Measurements from ENCODE around the gene COL27A1. TPM values are rescaled to one million over a fixed set of nuclear protein-coding genes. Genes with fewer than 3 reads are reported as not detected.

COL27A1 gene
- polyA plus RNA-seq, 3 donors from 2014 or later = not detected

DNA sequence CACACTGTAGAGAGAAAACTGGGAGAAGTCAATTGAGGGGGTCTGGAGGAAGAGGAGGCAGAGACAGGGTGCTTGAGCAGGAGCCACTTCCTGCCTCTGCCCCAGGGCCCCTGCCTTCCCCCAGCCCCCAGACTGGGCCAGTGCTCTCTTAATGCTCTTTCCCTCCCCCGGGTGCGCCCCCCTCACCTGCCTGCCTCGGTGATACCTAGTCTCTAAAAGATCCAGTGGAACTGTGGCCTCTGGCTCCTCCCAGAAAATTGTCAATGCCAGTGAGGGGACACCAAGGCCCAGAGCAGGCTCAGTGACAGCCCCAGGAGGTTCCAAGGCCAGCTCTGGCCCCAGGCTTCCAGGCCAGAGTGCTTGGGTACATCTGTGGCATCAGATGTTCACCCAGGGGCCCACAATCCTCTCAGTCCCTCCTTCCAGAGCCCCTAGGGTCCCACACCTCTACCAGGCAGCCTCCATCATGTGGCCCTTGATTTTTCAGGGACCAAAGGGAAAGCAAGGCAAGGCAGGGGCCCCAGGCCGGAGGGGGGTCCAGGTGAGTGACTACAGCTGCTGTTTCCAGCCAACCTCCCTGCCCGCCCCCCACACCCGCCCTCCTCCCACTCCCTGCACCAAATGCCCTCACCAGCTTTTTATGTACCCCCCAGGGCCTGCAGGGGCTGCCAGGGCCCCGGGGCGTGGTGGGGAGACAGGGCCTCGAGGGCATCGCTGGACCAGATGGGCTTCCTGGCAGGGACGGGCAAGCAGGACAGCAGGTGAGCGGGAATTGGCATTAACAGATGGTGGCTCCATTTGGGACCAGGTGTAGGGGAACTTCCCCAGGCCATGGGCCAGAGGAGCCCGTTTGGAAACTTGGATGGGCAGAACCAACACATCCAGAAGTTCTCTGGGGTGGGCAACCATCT lies 134.5 kb downstream of the COL27A1 start:
- Mint-ChIP-seq H3K9me3 (peaks cover 0 to 5% (median 4%) of the 10 kb centered on the region in 6 donors), H3K27me3 (ENCODE audit: low read depth in 3 of 3) (peaks cover 0 to 2% (median 1%) of the 10 kb centered on the region in 3 donors), H3K4me3 (no peak overlapping the region), H3K4me1 (no peaks in the 10 kb centered on the region), H3K36me3 (no peaks in the 10 kb centered on the region), H3K27ac (no peak overlapping the region)
- no peak for DNase-seq

DNA sequence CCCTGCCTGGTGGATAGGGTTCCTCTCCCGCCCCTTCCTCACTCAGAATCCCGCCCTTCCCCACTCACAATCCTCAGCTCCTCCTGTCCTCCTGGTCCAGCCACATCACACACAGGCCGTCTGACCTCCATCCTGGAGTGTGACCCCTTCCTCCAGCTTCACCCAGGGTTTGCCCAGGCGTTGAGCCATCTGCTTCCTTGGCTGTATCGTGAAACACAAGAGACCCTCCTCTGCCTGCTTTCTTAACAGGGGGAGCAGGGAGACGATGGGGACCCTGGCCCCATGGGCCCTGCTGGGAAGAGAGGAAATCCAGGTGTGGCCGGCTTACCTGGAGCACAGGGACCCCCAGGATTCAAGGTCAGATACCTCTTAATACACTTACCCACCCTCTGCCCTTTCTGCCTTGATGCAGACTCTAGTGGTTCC lies 135.2 kb downstream of the COL27A1 start:
- Mint-ChIP-seq H3K36me3 (no peaks in the 10 kb centered on the region), H3K27ac (no peak overlapping the region), H3K9me3 (peaks cover 0 to 13% (median 10%) of the 10 kb centered on the region in 6 donors), H3K27me3 (ENCODE audit: low read depth in 3 of 3) (peaks cover 0 to 2% (median 0%) of the 10 kb centered on the region in 3 donors), H3K4me3 (no peak overlapping the region), H3K4me1 (no peaks in the 10 kb centered on the region)
- DNase-seq = no peak

DNA sequence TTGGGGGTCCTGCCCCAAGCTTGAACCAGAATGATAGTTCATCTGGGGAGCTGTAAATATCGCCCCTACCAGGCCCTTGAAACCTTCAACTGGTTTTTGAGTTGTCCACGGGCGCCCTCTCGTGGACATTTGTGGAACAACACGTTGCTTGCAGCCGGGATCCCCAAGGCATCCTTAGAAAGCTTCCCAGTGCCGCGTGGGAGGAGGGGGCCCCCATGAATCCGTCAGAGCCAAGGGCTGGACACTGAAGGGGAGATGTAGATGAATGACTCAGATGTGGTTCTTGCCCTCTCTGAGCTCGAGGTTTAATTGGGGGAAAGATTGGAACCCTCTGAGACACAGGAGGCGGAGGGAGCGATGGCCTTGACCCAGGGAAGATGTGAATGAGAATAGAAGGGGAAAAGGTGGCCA lies 135.7 kb downstream of the COL27A1 start:
- Mint-ChIP-seq H3K9me3 (peaks cover 0 to 18% (median 13%) of the 10 kb centered on the region in 6 donors), H3K4me1 (no peaks in the 10 kb centered on the region), H3K27me3 (ENCODE audit: low read depth in 3 of 3) (peaks cover 1 to 3% (median 2%) of the 10 kb centered on the region in 3 donors), H3K27ac (no peak overlapping the region), H3K36me3 (peaks cover 0 to 4% (median 0%) of the 10 kb centered on the region in 3 donors), H3K4me3 (no peak overlapping the region)
- DNase-seq = peak; percentile 55 to 62 (median 55)

DNA sequence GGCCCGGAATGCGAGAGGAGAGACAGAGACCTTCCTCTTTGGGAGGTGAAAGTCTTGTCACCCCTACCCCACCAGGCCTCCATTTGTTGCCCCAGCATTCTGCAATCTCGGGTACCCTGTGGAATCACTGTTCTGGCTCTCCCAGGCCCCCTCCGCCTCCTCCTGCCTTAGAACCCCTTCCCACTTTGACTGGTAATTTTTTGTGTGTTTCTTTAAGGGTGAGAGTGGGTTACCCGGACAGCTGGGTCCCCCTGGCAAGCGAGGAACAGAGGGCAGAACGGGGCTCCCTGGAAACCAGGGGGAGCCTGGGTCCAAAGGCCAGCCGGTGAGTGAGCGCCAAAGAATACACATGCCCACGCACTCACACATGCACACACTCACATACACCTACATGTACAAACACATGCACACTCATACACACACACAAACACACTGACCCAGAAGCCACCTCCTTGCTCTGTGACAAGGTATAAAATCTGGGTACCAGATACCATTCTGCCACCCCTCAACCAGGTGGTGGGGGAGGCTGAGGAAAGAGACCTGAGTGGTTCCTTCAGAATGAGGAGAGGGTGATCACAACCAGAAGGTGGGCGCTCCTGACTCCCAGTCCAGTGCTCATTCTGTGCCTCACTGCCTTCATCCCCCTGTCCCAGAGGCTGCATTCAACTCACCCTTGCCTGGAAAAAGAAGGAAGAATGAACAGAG lies 136.7 kb downstream of the COL27A1 start:
- Mint-ChIP-seq H3K4me1 (no peaks in the 10 kb centered on the region), H3K27ac (no peak overlapping the region), H3K9me3 (peaks cover 0 to 28% (median 17%) of the 10 kb centered on the region in 6 donors), H3K27me3 (ENCODE audit: low read depth in 3 of 3) (peaks cover 2 to 4% (median 3%) of the 10 kb centered on the region in 3 donors), H3K4me3 (no peak overlapping the region), H3K36me3 (peaks cover 0 to 5% (median 0%) of the 10 kb centered on the region in 3 donors)
- DNase-seq = no peak

DNA sequence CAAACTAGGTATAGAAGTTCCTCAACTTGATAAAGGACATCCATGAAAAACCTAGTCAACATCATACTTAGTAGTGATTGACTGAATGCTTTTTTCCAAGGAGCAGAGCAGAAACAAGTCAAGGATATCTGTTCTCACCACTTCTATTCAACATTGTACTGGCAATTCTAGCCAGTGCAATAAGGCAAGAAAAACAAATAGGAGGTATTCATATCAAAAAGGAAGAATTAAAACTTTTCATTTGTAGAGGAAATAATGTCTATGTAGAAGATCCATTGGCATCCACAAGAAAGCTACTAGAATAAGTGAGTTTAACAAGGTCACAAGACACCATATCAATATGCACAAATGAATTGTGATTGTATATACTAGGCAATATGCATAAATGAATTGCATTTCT lies 139.3 kb downstream of the COL27A1 start:
- Mint-ChIP-seq H3K27me3 (ENCODE audit: low read depth in 3 of 3) (peaks cover 3 to 4% (median 3%) of the 10 kb centered on the region in 3 donors), H3K4me3 (no peak overlapping the region), H3K36me3 (peaks cover 0 to 5% (median 0%) of the 10 kb centered on the region in 3 donors), H3K27ac (no peak overlapping the region), H3K9me3 (peaks cover 0 to 28% (median 17%) of the 10 kb centered on the region in 6 donors), H3K4me1 (no peaks in the 10 kb centered on the region)
- no peak for DNase-seq

DNA sequence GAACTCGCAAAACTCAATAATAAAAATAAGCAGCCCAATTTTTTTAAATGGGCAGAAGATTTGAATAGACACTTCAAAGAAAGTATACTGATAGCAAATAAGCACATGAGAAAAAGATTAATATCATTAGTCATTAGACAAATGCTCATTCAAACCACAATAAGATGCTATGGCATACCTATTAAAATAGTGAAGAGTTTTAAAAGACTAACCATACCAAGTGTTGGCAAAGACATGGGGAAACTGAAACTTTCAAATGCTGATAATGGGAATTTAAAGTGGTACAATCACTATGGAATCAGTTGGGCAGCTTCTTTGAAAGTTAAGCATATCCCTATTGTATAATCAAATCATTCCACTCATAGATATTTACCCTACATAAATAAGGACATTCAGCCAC lies 141.0 kb downstream of the COL27A1 start:
- peaks cover 0 to 28% (median 17%) of the 10 kb centered on the region in 6 donors for H3K9me3 Mint-ChIP-seq
- H3K36me3 Mint-ChIP-seq = peaks cover 0 to 5% (median 0%) of the 10 kb centered on the region in 3 donors
- no peak for DNase-seq
- H3K4me3 Mint-ChIP-seq = no peak overlapping the region
- H3K27me3 Mint-ChIP-seq (ENCODE audit: low read depth in 3 of 3) = peaks cover 1 to 4% (median 3%) of the 10 kb centered on the region in 3 donors
- no peak overlapping the region for H3K27ac Mint-ChIP-seq
- H3K4me1 Mint-ChIP-seq = no peaks in the 10 kb centered on the region

DNA sequence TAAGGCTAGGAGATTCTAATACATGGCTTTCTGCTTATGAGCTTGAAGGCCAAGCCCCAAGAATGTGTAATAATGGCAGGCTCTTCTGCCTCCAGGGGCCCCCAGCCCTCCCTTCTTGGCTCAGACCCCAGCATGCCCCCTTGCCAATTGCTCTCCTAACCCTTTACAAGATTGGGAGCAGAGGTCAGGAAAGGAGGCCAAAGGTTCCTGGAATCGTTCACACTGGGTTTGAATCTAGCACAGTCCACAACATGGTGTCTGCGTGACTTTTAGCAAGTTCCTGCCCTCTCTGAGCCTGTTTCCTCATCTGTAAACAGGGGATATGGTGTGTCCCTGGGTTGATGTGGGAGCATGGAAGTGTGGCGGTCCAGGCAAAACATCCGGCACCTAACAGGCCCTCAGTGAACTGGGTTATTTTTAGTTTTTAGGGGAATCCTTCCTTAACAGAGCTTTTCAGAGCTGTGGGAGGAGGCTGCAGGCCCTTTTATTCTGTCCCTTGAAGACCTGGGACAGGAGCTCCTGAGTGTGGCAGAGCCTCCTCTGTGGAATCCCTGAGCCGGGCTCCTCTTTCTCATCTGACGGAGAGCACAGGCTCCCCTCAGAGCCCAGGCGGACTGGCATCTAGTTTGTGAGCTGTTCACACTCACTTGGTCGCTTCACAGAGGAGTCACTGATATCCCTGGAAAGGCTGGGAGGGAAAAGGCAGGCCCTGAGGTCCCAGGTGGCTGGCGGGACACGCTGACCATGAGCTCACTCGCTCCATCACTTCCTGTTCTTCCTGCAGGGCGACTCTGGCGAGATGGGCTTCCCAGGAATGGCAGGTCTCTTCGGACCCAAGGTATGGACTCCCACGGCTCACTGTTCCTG lies 144.2 kb downstream of the COL27A1 start:
- Mint-ChIP-seq H3K9me3 (peaks cover 0 to 26% (median 16%) of the 10 kb centered on the region in 6 donors), H3K27ac (no peak overlapping the region), H3K36me3 (peaks cover 0 to 5% (median 0%) of the 10 kb centered on the region in 3 donors), H3K27me3 (ENCODE audit: low read depth in 3 of 3) (peaks cover 1 to 5% (median 4%) of the 10 kb centered on the region in 3 donors), H3K4me3 (no peak overlapping the region), H3K4me1 (no peaks in the 10 kb centered on the region)
- DNase-seq = no peak

DNA sequence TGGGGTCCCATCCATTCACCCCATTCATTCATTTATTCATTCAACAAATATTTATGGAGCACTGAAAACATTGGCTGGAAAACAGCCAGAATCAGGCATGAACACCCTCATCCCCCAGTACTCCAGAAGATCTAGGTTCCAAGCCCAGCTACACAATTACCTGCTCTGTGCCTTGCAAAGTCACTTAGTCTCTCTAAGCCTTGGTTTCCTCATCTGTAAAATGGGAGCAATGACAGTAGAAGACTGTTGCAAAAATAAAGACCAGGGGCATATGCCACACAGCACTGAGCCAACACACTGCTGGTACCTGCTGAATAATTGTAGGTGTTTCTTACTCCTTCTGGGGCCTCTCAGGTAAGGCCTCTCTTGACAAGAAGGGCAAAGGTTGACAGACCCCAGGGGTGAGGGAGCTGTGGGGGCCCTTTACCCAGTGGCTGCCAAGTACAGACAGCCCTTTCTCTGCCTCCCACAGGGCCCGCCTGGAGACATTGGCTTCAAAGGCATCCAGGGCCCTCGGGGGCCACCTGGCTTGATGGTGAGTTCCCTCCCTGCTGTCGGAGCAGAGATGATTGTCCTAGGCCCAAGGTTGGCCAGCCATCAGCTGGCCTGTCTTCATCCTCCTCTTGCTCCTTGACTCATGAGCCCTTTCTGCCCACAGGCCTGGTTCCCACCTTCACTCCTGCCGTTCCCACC lies 145.0 kb downstream of the COL27A1 start:
- Mint-ChIP-seq H3K4me1 (no peaks in the 10 kb centered on the region), H3K9me3 (peaks cover 0 to 18% (median 8%) of the 10 kb centered on the region in 6 donors), H3K27ac (no peak overlapping the region), H3K27me3 (ENCODE audit: low read depth in 3 of 3) (peaks cover 1 to 5% (median 4%) of the 10 kb centered on the region in 3 donors), H3K4me3 (no peak overlapping the region), H3K36me3 (peaks cover 0 to 5% (median 0%) of the 10 kb centered on the region in 3 donors)
- DNase-seq = no peak

DNA sequence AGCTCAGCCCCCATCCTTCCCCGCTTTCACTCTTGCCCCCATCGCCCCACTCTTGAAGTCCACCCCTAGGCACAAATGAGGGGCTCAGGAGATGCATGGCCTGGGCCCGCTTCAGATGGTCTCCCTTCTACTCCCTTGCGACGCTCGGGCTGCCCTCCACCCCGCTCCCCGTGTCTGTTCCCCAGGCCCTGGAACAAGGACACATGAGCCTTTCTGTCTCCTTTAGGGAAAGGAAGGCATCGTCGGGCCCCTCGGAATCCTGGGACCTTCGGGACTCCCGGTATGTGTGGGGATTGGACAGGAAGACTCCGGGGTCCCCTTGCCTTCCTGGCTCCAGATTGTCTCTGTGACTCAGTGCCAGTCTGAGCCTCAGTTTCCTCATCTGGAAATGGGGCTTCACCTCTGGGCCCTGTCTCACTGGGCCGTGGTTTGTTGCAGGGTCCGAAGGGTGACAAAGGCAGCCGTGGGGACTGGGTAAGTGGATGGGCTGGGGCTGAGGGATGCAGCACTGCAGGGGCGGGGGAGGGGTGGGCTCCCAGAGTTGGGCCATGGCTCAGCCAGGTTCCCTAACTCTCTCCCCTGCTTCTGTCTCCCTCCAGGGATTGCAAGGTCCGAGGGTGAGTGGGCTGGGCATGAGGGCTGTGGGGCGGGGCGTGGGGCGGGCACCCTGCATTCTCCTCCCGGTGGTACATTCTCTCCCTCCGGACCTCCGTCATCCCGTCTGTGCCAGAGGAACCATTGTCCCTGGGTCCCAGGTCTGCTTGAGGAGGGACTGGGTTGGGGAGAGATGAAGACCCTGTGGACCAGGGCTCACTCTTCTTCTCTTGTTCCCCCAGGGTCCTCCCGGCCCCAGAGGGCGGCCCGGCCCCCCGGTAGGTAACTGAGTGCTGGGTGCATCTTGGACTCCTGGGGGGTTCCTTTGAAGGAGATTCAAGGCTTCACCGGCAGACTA lies 145.8 kb downstream of the COL27A1 start:
- Mint-ChIP-seq H3K36me3 (no peaks in the 10 kb centered on the region), H3K4me1 (peaks cover 0 to 2% of the 10 kb centered on the region in 2 donors), H3K9me3 (peaks cover 0 to 10% (median 3%) of the 10 kb centered on the region in 6 donors), H3K27ac (no peak overlapping the region), H3K27me3 (ENCODE audit: low read depth in 3 of 3) (peaks cover 1 to 6% (median 3%) of the 10 kb centered on the region in 3 donors), H3K4me3 (no peak overlapping the region)
- DNase-seq = no peak

DNA sequence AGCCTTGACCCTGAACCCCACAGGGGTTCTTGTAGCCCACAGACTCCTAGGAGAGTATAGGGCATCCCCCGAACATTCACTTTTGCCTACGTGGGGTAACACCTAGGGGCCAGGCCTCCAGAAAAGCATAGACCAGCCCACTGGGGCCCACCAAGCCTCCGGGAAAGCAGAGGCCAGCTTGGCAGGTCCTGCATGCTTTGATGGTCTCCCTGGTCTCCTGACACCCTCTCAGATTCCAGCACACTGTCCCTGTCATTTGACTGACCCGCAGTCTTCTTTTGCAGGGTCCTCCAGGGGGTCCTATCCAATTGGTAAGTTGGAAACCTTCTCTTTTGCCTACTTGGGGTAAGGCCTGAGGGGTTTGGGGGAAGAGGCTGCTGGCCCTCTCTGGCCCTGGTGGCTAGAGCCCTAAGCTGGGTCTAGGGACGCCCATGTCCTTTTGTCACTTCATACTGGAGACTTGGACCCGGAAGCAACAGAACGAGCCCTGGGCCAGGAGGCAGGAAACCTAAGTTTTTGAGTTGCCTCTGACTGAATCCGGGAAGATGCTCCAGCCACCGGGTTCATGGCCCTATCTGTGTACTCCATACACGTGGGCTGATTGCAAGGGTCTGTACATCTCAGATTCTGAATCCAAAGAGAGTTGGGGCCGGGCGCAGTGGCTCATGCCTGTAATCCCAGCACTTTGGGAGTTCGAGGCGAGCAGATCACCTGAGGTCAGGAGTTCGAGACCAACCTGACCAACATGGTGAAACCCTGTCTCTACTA lies 146.6 kb downstream of the COL27A1 start:
- peaks cover 0 to 2% of the 10 kb centered on the region in 2 donors for H3K4me1 Mint-ChIP-seq
- H3K27me3 Mint-ChIP-seq (ENCODE audit: low read depth in 3 of 3) = peaks cover 0 to 6% (median 1%) of the 10 kb centered on the region in 3 donors
- H3K27ac Mint-ChIP-seq = no peak overlapping the region
- H3K36me3 Mint-ChIP-seq = no peaks in the 10 kb centered on the region
- peaks cover 0 to 1% (median 0%) of the 10 kb centered on the region in 6 donors for H3K9me3 Mint-ChIP-seq
- no peak overlapping the region for H3K4me3 Mint-ChIP-seq
- no peak for DNase-seq

DNA sequence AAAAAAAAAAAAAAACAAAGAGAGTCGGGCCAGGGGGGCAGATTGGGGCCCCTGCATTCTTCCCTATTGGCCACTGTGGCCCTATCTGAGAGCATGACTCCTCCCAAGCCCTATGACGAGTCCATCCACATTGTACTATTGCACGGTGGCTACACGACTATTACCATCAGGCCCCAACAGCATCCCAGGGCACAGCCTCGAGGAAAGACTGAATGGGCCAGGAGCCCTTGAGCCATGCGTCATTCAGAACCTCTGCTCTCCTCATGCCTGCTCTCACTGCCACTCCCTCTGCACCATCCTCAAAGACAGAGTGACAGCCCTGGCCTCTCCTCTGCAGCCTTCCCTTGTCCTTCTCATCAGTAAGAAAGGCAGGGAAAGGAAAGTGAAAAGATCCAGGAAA lies 147.4 kb downstream of the COL27A1 start:
- Mint-ChIP-seq H3K36me3 (no peaks in the 10 kb centered on the region), H3K4me3 (no peak overlapping the region), H3K27me3 (ENCODE audit: low read depth in 3 of 3) (peaks cover 0 to 6% (median 0%) of the 10 kb centered on the region in 3 donors), H3K9me3 (no peaks in the 10 kb centered on the region), H3K4me1 (peaks cover 0 to 2% of the 10 kb centered on the region in 2 donors), H3K27ac (no peak overlapping the region)
- DNase-seq = no peak

All from immature natural killer cell (primary cell).